ENCODE results near the gene IL11.

DNA sequence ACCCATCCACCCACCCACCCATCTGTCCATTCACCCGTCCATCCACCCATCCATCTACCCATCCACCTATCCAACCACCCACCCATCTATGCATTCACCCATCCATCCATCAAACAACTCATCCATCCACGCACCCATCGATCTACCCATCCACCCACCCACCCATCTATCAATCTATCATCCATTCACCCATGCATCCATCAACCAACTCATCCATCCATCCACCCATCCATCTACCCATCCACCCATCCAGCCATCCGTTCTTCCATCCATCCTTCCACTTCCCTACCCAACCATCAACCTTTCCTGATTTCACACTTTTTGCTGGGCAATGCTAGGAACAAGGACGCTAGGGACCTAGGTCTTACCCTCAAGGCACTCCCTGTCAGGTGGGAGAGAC, 11.8 kb upstream of the IL11 start:
- TF ChIP-seq EZH2phosphoT487 (IDR thresholded peaks at IDR 0.05; ENCODE audit: insufficient read depth, low read depth) (no peak), EZH2 (IDR thresholded peaks at IDR 0.05; ENCODE audit: insufficient read depth, poor library complexity, severe bottlenecking) (no peak)
